GF-D8 (cell line): Measurements from ENCODE around the gene RPL11.
A peak's percentile ranks its signal among the peaks of the same experiment; 100 is the strongest.
"Not testable (repeated sequence)": the region's sequence is repeated elsewhere in the genome, so short reads cannot be mapped to it uniquely, and the experiment has no call there.

Source experiments
- DNase-seq: peaks from one replicate; lab custom pipeline; 2025; lab: John Stamatoyannopoulos, UW

The RPL11 gene

DNA sequence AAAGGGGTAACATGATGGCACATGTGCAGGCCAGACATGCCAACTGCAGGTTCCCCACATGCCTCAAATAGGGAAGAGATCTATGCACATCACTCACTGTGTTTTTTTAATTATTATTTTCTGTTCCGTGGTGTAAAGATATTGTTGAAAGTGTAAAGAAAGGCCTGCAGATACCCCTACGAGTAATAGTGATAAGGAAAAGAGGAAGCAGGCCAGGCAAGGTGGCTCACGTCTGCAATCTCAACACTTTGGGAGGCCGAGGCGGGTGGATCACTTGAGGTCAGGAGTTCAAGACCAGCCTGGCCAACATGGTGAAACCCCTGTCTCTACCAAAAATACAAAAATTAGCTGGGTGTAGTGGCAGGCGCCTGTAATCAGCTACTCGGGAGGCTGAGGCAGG, 6.4 kb upstream of the RPL11 start:
- not testable (repeated sequence) for DNase-seq

DNA sequence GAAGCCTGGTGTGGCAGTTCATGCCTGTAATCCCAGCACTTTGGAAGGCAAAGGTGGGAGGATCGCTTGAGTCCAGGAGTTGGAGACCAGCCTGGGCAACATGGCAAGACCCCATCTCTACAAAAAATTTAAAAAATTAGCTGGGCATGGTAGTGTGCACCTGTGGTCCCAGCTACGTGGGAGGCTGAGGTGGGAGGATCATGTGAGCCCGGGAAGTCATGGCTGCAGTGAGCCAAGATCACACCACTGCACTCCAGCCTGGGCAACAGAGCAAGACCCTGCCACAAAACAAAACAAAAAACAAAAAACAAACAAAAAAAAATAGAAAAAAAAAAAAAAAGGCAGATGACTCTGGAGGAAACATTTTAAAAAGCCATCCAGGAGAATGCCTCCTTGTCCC, 3.9 kb upstream of the RPL11 start:
- not testable (repeated sequence) for DNase-seq

DNA sequence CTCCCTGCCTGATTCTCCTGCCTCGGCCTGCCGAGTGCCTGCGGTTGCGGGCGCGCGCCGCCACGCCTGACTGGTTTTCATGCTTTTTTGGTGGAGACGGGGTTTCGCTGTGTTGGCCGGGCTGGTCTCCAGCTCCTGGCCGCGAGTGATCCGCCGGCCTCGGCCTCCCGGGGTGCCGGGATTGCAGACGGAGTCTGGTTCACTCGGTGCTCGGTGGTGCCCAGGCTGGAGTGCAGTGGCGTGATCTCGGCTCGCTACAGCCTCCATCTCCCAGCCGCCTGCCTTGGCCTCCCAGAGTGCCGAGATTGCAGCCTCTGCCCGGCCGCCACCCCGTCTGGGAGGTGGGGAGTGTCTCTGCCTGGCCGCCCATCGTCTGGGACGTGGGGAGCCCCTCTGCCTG, 3.3 kb upstream of the RPL11 start:
- not testable (repeated sequence) for DNase-seq

DNA sequence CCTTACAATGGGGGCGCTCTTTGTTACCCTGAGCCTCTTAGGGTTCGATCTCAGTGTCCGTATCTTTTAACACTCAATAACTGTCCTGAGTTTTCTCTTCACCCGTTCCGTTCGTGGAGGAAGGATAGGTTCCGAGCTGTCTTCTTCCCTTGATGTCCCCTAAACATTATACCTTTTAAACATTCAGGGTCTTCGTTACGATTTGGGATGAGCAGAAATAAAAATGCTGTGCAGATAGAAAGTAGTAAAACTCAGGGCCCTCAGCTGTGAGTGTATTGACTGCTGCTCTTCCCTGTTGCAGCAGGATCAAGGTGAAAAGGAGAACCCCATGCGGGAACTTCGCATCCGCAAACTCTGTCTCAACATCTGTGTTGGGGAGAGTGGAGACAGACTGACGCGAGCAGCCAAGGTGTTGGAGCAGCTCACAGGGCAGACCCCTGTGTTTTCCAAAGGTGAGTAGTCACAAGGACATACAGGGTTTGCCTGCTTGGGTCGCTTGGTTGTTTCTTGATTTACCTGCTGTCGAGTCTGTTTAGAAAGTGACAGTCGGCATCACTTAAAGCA, 784 bp downstream of the RPL11 start:
- no peak for DNase-seq

DNA sequence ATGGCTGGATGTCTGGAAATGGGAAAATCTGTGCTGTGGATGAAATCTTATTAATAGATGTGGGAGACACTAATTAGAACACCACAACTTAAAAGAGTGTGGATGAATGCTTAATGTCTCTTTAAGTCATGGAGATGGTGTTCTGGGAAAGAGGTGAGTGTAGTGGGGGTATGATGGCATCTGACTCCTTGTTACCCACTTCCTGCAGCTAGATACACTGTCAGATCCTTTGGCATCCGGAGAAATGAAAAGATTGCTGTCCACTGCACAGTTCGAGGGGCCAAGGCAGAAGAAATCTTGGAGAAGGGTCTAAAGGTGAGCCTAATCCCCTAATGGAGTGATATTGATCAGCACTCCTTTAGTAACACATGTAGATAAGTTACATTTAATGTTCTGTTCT, 2.0 kb downstream of the RPL11 start:
- DNase-seq, result no peak

DNA sequence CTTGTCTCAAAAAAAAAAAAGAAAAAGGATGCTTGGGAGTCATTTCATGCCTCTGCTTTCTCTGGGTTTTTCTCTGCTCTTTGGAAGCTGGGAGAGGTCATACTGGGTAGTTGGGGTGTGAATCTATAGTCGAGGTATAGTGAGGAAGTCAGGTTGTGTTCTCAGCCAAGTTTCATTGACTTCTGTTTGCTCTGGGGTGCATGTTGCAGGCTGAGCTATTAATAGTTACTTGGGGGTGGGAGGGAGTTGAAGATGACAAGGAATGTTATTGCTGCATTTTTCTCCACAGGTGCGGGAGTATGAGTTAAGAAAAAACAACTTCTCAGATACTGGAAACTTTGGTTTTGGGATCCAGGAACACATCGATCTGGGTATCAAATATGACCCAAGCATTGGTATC, 2.8 kb downstream of the RPL11 start:
- no peak for DNase-seq

DNA sequence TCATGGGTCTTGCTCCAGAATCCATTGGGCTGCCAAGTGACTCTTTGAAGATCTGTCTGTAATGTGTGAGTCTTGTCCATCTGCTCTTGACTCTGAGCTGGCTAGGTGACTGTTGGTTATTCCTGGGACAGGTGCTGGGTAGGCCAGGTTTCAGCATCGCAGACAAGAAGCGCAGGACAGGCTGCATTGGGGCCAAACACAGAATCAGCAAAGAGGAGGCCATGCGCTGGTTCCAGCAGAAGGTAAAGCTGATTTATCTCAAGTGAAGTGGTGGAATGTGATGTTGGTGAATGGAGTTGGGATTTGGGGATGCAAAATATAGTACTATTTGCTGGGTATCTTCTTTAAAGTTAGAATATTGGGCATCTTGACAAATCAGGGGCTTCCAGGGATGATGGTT, 4.1 kb downstream of the RPL11 start:
- DNase-seq, result no peak

DNA sequence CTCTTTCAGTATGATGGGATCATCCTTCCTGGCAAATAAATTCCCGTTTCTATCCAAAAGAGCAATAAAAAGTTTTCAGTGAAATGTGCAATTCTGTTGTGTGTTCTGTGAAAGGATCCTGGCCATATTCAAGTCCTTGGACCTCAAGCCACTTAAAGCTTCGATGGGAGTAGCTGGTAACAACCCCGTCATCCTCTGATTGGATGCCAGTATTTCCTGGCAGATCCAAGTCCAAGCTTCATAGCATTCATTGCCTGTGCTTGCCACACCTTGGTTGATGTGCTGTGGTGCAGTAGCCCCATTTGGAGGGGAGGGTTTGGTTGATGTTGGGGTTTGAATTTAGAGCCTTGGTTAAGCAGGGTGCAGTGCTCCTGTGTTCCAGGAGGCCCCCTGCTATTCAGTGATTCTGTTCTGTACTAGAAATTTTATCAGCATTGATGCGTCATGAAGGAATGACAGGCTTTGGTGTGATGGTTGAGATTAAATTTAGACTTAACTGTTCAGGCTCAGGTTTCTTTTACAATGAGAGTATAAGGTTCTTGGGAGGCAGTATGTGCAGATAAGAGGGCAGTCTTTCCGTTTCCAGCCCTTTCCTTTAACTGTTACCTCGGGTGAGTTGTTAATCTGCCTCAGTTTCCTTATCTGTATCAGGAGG, 4.9 kb downstream of the RPL11 start:
- no peak for DNase-seq

DNA sequence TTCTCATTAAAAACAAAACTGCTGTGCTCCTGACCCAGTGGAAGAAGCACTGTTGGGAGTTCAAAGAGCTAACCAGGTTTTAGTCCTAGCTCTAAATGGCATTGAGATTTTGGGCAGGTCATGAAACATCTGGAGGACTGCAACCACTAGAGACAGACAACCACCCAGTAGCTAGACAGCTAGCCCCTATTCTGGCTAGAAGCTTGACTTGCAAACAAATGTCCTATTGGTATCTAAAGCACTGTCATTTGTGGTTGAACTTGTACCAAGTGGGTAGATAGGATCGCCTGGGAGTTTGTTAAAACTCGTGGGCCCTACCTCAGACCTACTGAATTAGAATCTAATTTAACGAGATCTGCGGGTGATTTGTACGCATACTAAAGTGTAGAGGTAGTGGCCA, 6.9 kb downstream of the RPL11 start:
- no peak for DNase-seq

DNA sequence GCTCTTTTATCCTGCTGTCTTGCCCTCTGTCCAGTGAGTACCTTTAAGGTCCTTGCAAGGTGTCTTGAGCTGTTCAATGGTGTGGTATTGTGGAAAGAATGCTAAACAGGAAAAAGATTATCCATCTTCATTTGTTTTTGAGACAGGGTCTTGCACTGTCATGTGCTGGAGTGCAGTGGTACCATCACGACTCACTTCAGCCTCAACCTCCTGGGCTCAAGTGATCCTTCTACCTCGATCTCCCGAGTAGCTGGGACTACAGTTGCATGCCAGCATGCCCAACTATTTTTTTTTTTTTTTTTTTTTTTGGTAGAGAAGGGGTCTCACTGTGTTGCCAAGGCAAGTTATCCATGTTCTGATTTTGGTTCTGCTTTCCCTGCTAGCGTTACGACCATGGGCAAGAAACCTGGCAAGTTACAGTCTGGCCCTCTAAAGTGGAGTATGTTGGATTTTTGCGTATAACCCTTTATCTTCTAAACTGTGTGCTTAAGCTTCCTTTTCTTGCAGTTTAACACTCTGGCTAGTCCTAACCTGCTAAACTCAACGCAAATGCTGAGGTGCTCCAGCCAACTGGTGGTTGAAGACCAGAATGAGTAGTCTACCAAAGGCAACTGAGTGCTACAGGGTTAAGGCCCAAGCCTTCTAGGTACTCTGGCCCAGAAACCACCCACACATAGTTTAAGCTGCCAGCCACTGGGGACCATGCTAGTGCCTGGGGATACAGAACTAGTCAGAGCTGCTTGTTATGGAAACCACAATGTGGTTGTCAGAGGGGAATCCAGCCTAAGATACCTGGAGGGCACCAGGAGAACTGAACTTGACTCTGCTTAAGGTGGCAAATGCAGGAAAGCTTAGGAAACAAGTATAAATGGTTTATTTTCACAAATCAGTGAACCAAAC, 7.9 kb downstream of the RPL11 start:
- no peak for DNase-seq

DNA sequence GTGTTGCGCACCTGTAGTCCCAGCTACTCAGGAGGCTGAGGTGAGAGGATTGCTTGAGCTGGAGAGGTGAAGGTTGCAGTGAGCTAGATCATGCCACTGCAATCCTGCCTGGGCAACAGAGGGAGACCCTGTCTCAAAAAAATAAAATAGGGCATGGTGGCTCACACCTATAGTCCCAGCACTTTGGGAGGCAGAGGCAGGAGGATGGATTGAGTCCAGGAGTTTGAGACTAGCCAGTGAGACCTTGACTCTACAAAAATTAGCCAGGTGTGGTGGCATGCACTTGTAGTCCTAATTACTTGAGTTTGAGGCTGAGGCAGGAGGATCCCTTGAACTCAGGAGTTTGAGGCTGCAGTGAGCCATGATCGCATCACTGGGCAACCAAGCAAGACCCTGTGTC, 9.7 kb downstream of the RPL11 start:
- no peak for DNase-seq

DNA sequence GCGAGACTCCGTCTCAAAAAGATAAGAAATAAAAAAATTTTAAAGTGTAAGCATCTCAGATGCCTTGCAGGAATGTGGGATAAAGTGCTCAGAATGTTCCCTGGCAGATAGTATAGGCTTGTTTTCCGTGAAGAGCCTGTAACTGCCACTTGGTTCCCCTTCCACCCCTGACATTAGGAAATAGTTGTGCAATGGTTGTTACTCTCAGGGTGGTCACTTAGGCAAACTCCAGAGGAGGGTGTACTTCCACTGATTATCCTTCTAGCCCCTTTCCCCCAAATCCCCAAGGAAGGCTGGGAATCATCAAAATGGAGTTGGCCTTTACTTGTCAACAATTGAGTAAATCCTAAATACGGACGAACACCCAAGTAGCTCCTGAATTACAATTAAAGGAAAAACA, 10.4 kb downstream of the RPL11 start:
- DNase-seq, result no peak

DNA sequence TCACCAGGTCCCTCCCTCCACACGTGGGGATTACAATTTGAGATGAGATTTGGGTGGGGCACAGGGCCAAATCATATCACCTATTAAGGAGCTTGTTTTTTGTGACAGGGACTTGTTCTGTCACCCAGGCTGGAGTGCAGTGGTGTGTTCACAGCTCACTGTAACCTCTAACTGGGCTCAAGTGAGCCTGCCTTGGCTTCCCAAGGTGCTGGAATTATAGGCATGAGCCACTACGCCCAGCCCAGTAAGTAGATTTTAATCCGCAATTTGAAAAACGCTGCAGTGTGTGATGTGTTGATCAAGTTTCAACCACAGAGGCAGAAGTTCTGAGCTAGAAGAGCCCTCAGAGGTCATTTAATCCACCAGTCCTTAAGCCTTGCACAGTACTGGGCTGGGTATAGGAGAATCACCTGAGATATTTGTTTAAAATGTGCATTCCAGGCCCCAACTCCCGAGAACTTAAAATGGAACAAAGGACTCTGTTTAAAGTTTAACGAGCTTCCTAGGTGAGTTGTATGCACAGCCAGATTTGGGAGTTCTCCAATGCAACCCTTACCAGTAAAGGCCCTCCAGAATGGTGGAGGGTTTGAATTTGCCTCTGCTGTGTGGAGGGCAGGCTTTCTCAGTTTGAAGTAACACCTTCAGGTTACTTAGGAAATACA, 13.4 kb downstream of the RPL11 start:
- DNase-seq, result no peak

DNA sequence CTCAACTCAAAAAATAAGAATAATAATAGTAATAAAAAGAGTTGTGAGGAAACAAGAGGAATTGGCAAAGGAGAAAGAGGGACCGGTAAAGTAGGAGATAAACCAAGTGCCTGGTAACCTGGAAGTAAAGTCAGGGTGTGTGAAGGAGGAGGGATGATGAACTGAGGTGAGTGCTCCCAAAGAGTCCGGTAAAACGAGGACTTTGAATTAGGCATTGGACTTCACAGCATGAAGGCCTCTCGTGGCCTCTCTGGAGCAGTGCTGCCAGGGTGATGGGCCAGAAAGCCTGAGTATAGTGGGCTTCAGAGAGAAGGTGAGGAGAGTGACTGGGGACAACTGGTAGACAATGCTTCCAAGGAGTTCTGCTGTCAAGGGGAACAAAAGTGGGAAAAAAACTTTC, 17.6 kb downstream of the RPL11 start:
- DNase-seq, result no peak

DNA sequence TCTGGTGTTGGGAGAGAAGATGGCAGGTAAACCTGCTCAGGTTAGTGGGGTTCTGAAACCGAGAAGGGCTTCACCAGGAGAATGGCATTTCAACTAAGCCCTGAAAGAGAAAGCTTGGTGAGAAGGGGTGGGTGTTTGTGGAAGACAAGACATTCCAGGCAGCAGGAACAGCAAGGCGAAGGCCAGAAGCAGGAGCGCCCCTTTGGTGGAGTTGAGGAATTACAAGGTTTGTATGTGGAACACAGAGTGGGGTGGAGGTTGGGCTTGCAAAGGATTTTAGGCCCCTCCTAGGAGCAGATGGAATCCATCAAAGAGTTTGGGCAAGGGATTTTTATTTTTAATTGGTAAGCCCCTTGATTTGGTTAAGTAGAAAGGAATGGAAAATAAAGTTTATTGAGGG, 26.9 kb downstream of the RPL11 start:
- no peak for DNase-seq

DNA sequence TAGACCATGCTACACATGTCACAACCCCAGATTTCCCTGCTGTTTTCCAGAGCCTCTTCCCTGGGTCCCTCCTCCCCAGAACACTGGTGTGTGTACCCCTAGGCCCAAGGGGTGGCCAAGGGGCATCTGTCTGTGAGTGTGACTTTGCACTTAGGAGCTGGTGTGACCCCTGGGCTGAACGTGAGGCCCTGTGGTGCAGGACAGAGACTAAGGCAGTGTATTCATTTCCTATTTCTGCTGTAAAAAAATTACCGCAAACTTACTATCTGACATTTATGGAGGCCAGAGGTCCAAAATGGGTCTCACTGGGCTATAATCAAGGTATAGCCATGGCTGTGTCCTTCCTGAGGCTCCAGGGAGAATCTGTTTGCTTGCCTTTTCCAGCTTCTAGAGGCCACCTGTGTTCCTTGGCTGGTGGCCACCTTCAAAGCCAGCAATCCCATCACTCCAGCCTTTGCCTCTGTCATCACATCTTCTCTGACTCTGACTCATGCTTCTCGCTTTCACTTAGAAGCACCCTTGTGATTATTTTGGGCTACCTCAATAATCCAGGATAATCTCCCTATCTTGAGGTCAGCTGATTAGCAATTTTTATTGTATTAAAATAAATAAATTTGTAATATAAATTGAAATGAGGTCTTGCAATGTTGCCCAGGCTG, 27.7 kb downstream of the RPL11 start:
- DNase-seq, result no peak

DNA sequence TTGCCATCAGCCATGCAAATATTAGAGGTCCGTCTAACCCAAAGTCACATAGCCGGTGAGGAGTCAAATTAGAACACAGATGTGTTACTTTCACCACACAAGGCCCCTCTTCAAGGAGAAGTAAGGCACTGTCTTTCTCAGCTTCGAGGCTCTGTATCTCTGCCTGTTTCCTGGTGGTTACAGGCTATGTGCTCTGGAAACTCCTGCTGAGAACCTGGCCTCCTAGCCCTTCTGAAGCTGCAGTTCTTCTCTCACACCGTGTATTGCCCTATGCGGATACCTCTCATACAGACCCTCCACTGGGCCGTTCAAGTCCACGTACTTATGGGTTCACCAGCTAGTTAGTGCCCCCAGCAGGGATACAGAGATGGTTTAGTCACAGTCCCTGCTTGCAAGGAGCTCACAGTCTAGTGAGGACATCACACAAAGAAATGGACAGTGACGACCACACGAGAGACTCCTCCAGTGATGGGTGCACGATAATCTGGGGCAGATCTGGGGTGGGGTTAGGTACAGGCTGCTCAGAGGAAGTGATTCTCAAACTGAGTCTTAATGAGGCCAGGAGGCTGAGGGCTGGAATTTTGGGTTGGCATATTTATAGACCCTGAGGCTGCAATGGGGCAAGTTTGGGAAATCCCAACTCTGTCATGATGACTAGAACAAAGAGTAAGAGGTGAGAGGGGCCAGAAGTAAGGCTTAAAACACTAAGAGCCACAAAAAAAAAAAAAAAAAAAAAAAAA, 28.8 kb downstream of the RPL11 start:
- no peak for DNase-seq

DNA sequence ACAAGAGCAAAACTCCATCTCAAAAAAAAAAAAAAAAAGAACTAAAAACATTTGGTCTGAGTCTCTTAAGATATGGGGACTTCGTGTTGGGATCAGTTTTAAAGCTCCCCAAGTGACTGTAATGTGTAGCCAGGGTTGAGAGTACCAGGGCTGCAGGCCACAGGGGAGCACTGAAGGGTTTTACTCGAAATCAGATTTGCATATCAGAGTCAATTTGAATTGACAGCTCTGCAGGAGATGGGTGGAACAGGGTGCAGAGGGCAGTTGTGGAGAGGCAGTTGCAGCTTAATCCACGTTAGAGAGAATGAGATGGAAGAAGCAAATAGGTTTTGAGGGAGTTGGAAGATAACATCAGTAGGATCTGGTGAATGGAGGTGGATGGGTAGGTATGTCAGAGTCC, 31.0 kb downstream of the RPL11 start:
- no peak for DNase-seq

DNA sequence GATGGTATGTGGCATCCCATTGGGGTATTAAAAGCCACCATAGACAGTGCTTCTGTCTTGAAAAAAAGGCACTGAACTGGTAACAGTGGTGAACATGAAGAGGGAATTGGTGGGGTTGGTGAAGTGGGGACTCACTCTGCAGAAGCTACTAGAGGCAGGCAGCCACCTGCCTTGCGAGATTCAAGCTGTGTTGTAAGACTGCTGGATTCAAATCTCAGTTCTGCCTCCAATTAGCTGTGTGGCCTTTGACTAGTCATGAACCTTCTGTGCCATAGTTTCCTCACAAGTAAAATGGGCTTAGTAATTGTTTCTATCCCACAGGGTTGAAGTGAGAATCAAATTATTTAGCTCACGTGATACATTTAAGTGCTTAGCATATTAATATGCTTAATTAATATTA, 35.1 kb downstream of the RPL11 start:
- DNase-seq, result no peak

DNA sequence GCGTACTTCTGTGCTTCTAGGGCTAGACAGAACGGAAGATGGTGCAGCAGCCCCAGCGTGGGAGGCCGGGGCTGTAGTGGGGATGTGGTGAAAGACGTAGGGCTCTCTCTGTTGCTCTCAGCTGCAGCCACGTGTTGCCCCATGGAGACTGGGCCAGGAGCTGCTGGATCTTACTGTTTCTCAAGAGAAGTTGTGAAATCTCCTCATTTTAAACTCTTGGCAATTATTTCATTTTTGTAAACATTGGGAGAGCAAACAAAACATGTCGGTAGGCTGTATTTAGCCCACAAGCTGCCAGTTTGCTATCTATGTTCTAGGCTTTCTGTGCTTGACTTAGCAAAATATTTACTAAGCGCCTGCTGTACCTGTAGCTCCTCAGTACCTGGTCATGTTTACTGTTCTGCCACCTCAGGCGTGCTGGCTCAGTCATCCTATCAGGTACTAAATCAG, 35.8 kb downstream of the RPL11 start:
- DNase-seq, result peak; percentile 83
